B cell (primary cell): ENCODE measurements around the gene SMARCD2.

Source experiments
- CTCF ChIP-seq: fragments of 200-600 bp; IDR thresholded peaks from one replicate; pipeline ENCODE4 v1.8.0; 2022; ENCODE audit warnings: antibody characterized with exemption, mild to moderate bottlenecking
- EZH2 ChIP-seq: IDR thresholded peaks from 2 replicates; pipeline ENCODE4 v1.6.1; 2012; ENCODE audit warnings: borderline replicate concordance, low read depth, mild to moderate bottlenecking, moderate library complexity, low read length; ENCODE audit not compliant: insufficient read depth, poor library complexity, severe bottlenecking

- no peak for TF ChIP-seq EZH2
- no peak for TF ChIP-seq CTCF
Observed at GRCh38 chr17:63823659-63824331, 18.7 kb downstream of the SMARCD2 start.
